Chondrocyte (in vitro differentiated cells): ENCODE data around the gene RNF181. TPM values are rescaled to one million over a fixed set of nuclear protein-coding genes. Genes with fewer than 3 reads are reported as not detected.
"Not testable (repeated sequence)": the region's sequence is repeated elsewhere in the genome, so short reads cannot be mapped to it uniquely, and the experiment has no call there.

Source experiments
- DNase-seq: peaks from one replicate; pipeline ENCODE4 v3.0.0; 2021; ENCODE audit warnings: mixed read lengths, low spot score
- H3K27ac Mint-ChIP-seq: one replicate; pipeline ENCODE4 v1.8.0; 2021; ENCODE audit warnings: mild to moderate bottlenecking, moderate library complexity, mixed read lengths; ENCODE audit not compliant: unreplicated experiment
- H3K27me3 Mint-ChIP-seq: 2 replicates; pipeline ENCODE4 v1.8.0; 2021; ENCODE audit warnings: low read depth, mixed read lengths
- H3K36me3 Mint-ChIP-seq: 2 replicates; pipeline ENCODE4 v1.8.0; 2021; ENCODE audit warnings: low read depth, mixed read lengths
- H3K4me1 Mint-ChIP-seq: 2 replicates; pipeline ENCODE4 v1.8.0; 2021; ENCODE audit warnings: low read depth, mild to moderate bottlenecking, mixed read lengths
- H3K4me3 Mint-ChIP-seq: one replicate; pipeline ENCODE4 v1.8.0; 2021; ENCODE audit warnings: mild to moderate bottlenecking, moderate library complexity, mixed read lengths; ENCODE audit not compliant: unreplicated experiment
- H3K9me3 Mint-ChIP-seq: 2 replicates; pipeline ENCODE4 v1.8.0; 2021; ENCODE audit warnings: low read depth, mixed read lengths
- CTCF ChIP-seq: fragments of 200-600 bp; sonication (generic); IDR thresholded peaks from 2 replicates; pipeline ENCODE4 v1.5.0; 2021; ENCODE audit warnings: antibody characterized with exemption, mild to moderate bottlenecking, moderate library complexity
- total RNA-seq: library from RNA; stranded (reverse); gene quantifications from 3 replicates; pipeline ENCODE4 v1.2.1, GENCODE V29; 2021

RNF181 gene
- total RNA-seq, 1 donor from 2014 or later, result 89.4 TPM

- no peak overlapping the region for H3K27ac Mint-ChIP-seq
- no peaks in the 10 kb centered on the region for H3K9me3 Mint-ChIP-seq
- H3K36me3 Mint-ChIP-seq, result no peaks in the 10 kb centered on the region
- no peak for DNase-seq
- H3K27me3 Mint-ChIP-seq, result no peaks in the 10 kb centered on the region
- H3K4me3 Mint-ChIP-seq, result no peak overlapping the region
- peaks cover 41% of the 10 kb centered on the region for H3K4me1 Mint-ChIP-seq
- no peak for TF ChIP-seq CTCF
Measured at GRCh38 chr2:85591563-85591962, 4.0 kb upstream of the RNF181 start.

DNA sequence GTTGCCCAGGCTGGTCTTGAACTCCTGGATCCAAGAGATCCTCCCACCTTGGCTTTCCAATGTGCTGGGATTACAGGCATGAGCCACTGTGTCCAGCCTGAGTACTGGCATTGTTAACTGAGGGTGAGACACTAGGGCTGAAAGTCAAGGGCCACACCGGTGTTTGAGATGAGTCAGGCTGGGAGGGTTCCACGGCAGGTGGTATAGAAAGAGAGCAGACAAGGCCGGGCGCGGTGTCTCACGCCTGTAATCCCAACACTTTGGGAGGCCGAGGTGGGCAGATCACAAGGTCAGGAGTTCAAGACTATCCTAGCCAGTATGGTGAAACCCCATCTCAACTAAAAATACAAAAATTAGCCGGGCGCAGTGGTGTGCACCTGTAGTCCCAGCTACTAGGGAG lies 3.2 kb upstream of the RNF181 start:
- H3K4me1 Mint-ChIP-seq, result peaks cover 48% of the 10 kb centered on the region
- DNase-seq, H3K36me3 Mint-ChIP-seq, H3K9me3 Mint-ChIP-seq, H3K4me3 Mint-ChIP-seq, H3K27ac Mint-ChIP-seq, H3K27me3 Mint-ChIP-seq: not testable (repeated sequence)

DNA sequence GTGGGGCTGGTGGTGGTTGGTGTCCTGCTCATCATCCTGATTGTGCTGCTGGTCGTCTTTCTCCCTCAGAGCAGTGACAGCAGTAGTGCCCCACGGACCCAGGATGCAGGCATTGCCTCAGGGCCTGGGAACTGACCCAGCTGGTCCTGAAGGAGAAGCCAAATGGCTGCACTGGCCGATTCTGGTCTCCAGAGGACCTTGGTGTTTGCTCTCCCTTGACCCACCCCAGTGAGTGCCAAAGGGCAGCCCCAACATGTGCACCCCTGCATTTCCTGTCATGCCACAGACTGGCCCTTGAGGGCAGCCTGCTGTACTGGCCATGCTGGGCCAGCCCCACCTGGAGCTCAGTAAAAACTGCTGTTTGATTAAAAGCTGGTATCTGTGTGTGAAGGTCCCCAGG lies 2.5 kb upstream of the RNF181 start:
- H3K4me1 Mint-ChIP-seq, result peaks cover 44% of the 10 kb centered on the region
- H3K4me3 Mint-ChIP-seq, result no peak overlapping the region
- no peaks in the 10 kb centered on the region for H3K36me3 Mint-ChIP-seq
- H3K27ac Mint-ChIP-seq, result no peak overlapping the region
- TF ChIP-seq CTCF, result no peak
- no peaks in the 10 kb centered on the region for H3K27me3 Mint-ChIP-seq
- DNase-seq, result no peak
- no peaks in the 10 kb centered on the region for H3K9me3 Mint-ChIP-seq

DNA sequence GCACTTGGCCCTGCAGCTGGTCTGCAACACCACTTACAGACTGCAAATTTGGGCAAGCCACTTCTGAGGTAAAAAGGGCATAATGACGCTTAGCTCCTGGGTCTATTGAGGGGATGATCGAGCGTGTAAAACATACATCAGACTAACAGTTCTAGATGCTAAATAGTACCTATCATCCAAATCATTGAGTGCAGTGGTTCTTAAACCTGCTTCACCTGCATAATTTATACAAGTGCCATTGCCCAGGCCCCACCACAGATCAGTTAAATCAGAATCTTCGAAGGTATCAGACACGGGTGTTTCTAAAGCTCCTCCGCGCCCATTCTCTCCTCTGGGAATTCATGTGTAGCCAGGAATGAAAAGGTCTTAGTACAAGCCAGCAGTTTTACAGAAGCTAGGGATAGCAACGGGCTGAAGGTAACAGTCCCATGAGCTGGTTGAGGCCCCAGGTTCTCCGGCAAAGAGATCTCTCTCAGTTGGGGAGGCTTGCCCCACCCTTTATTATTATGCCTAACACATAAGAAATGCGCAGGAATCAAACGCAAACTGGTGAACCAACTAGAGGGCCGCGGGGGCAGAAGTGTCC lies 737 bp upstream of the RNF181 start:
- H3K4me1 Mint-ChIP-seq, result peaks cover 43% of the 10 kb centered on the region

DNA sequence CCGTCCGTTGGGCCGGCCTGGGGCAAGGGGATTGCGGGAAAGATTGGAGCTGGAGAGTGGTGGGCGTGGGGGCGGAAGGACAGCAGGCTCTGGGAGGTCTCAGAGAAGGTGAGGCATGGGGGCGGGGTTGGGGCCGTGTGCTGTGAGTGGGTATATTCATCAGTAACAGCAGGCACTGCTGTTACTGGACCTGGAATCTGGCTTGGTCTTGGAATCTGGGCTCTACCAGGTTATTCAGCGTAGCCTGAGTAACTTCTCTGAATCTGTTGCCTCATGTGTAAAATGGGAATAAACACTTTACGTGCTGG lies 435 bp downstream of the RNF181 start:
- Mint-ChIP-seq H3K27ac (peak overlapping the region; percentile 98), H3K4me3 (peak overlapping the region; percentile 98), H3K36me3 (no peaks in the 10 kb centered on the region), H3K4me1 (peaks cover 33% of the 10 kb centered on the region), H3K27me3 (no peaks in the 10 kb centered on the region), H3K9me3 (no peaks in the 10 kb centered on the region)
- TF ChIP-seq CTCF, result no peak
- no peak for DNase-seq

More for the DNA sequence above, 737 bp upstream of the RNF181 start:
- no peak for DNase-seq
- no peak for TF ChIP-seq CTCF
- Mint-ChIP-seq H3K27ac (peak overlapping the region; percentile 97), H3K27me3 (no peaks in the 10 kb centered on the region), H3K36me3 (no peaks in the 10 kb centered on the region), H3K9me3 (no peaks in the 10 kb centered on the region), H3K4me3 (peak overlapping the region; percentile 98)

GRCh38 chr2:85596486-85597143 lies 1.1 kb downstream of the RNF181 start:
- no peaks in the 10 kb centered on the region for H3K27me3 Mint-ChIP-seq
- no peak for TF ChIP-seq CTCF
- peaks cover 34% of the 10 kb centered on the region for H3K4me1 Mint-ChIP-seq
- H3K36me3 Mint-ChIP-seq, result no peaks in the 10 kb centered on the region
- no peaks in the 10 kb centered on the region for H3K9me3 Mint-ChIP-seq
- no peak for DNase-seq
- H3K4me3 Mint-ChIP-seq, result peak overlapping the region; percentile 98
- H3K27ac Mint-ChIP-seq, result peak overlapping the region; percentile 98
